M059J (cell line): ENCODE results near the gene ARFRP1. TPM values are rescaled to one million over a fixed set of nuclear protein-coding genes. Genes with fewer than 3 reads are reported as not detected.
"Not testable (repeated sequence)": the region's sequence is repeated elsewhere in the genome, so short reads cannot be mapped to it uniquely, and the experiment has no call there.

ENCODE experiments used
- DNase-seq: peaks from one replicate; pipeline ENCODE4 v3.0.0-alpha.2; 2012; ENCODE audit warnings: low read depth
- total RNA-seq: library from RNA; depleted of rRNA; stranded (reverse); fragments of >200 nt; shearing (Covaris generic); gene quantifications from 2 replicates; pipeline ENCODE4 v1.2.3, GENCODE V29; 2014

The ARFRP1 gene
- total RNA-seq, 1 experiment from 2014 or later: 56.3 TPM

GRCh38 chr20:63732118-63733095 lies 24.6 kb upstream of the ARFRP1 start:
- DNase-seq: no peak

- DNase-seq: no peak
These were observed 23.6 kb upstream of the ARFRP1 start for GRCh38 chr20:63731410-63731809.

- DNase-seq: not testable (repeated sequence)
These were observed 22.5 kb upstream of the ARFRP1 start for GRCh38 chr20:63730189-63730733.

- DNase-seq: not testable (repeated sequence)
These were observed 15.3 kb upstream of the ARFRP1 start for GRCh38 chr20:63722967-63723622.

- DNase-seq: no peak
These were observed 11.2 kb upstream of the ARFRP1 start for GRCh38 chr20:63718996-63719395.

- DNase-seq: no peak
These were observed 7.1 kb upstream of the ARFRP1 start for GRCh38 chr20:63714858-63715257.

GRCh38 chr20:63712191-63712590 lies 4.4 kb upstream of the ARFRP1 start:
- no peak for DNase-seq

- DNase-seq: no peak
These were observed 3.4 kb upstream of the ARFRP1 start for GRCh38 chr20:63711085-63711645.

- DNase-seq: no peak
These were observed 1.4 kb upstream of the ARFRP1 start for GRCh38 chr20:63709149-63709527.

GRCh38 chr20:63708301-63709148 lies 749 bp upstream of the ARFRP1 start:
- no peak for DNase-seq

GRCh38 chr20:63706852-63707557 lies 771 bp downstream of the ARFRP1 start:
- DNase-seq: peak; percentile 59

GRCh38 chr20:63706027-63706695 lies 1.6 kb downstream of the ARFRP1 start:
- DNase-seq: no peak

GRCh38 chr20:63705232-63706026 lies 2.3 kb downstream of the ARFRP1 start:
- DNase-seq: no peak

- DNase-seq: no peak
These were observed 3.0 kb downstream of the ARFRP1 start for GRCh38 chr20:63704749-63705117.

GRCh38 chr20:63703976-63704748 lies 3.6 kb downstream of the ARFRP1 start:
- DNase-seq: no peak

GRCh38 chr20:63703471-63703975 lies 4.3 kb downstream of the ARFRP1 start:
- DNase-seq: no peak

- DNase-seq: peak; percentile 11
These were observed 4.9 kb downstream of the ARFRP1 start for GRCh38 chr20:63702751-63703470.
